ENCODE measurements around the gene STAU1.
"Not testable (repeated sequence)": the region's sequence is repeated elsewhere in the genome, so short reads cannot be mapped to it uniquely, and the experiment has no call there.

STAU1 gene

DNA sequence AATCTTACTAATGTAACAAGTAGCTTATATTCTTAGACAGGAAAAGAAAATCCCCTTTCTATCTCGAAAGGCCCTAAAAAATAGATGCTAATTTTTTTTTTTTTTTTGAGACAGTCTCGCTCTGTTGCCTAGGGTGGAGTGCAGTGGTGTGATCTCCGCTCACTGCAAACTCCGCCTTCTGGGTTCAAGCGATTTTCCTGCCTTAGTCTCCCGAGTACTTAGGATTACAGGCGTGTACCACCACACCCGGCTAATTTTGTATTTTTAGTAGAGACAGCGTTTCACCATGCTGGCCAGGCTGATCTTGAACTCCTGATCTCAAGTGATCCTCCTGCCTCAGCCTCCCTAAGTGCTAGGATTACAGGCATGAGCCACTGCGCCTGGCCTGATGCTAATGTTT is 19.3 kb downstream of the STAU1 start:
- peaks cover 42% of the 10 kb centered on the region for H3K36me3 Mint-ChIP-seq (ENCODE audit: insufficient read depth)
- peaks cover 19 to 53% of the 10 kb centered on the region in 2 donors for H3K4me1 Mint-ChIP-seq (ENCODE audit: low read depth in 2 of 2)

DNA sequence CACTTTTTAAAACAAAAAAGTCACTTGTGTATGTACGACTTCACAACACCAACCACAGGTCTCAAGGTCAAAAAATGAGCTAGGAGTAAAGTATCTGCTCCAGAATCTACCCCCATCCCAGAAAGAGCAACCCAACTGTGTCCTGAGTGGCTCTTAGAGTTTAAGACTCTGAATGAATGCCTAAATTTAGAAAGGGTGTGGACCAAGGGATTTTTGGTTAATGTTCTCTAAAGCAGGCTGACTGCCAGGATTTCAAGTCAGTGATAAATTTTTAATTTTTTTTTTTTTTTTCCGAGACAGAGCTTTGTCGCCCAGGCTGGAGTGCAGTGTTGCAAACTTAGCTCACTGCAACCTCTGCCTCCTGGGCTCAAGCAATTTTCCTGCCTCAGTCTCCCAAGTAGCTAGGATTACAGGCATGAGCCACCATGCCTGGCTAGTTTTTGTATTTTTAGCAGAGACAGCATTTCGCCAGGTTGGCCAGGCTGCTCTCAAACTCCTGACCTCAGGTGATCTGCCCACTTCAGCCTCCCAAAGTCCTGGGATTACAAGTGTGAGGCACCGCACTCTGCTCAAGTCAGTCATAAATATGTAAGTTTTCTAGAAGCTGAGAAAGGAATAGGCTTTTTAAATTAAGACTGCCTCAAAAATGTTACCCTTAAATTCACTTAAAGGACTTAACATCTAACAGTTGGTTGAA is 20.2 kb downstream of the STAU1 start:
- peaks cover 19 to 53% of the 10 kb centered on the region in 2 donors for H3K4me1 Mint-ChIP-seq (ENCODE audit: low read depth in 2 of 2)
- DNase-seq, result no peak
- H3K36me3 Mint-ChIP-seq (ENCODE audit: insufficient read depth), result peaks cover 44% of the 10 kb centered on the region
- H3K27ac Mint-ChIP-seq, result peak overlapping the region; percentile 30 to 86
- no peak overlapping the region for H3K4me3 Mint-ChIP-seq
- H3K27me3 Mint-ChIP-seq, result no peaks in the 10 kb centered on the region
- ATAC-seq (replicated peaks), result no peak
- no peaks in the 10 kb centered on the region for H3K9me3 Mint-ChIP-seq

More for the DNA sequence above, 19.3 kb downstream of the STAU1 start:
- not testable (repeated sequence) for H3K27me3 Mint-ChIP-seq; H3K4me3 Mint-ChIP-seq; DNase-seq; ATAC-seq (replicated peaks); H3K9me3 Mint-ChIP-seq
- H3K27ac Mint-ChIP-seq, result peak overlapping the region in 1 of 2 donors; percentile 35

DNA sequence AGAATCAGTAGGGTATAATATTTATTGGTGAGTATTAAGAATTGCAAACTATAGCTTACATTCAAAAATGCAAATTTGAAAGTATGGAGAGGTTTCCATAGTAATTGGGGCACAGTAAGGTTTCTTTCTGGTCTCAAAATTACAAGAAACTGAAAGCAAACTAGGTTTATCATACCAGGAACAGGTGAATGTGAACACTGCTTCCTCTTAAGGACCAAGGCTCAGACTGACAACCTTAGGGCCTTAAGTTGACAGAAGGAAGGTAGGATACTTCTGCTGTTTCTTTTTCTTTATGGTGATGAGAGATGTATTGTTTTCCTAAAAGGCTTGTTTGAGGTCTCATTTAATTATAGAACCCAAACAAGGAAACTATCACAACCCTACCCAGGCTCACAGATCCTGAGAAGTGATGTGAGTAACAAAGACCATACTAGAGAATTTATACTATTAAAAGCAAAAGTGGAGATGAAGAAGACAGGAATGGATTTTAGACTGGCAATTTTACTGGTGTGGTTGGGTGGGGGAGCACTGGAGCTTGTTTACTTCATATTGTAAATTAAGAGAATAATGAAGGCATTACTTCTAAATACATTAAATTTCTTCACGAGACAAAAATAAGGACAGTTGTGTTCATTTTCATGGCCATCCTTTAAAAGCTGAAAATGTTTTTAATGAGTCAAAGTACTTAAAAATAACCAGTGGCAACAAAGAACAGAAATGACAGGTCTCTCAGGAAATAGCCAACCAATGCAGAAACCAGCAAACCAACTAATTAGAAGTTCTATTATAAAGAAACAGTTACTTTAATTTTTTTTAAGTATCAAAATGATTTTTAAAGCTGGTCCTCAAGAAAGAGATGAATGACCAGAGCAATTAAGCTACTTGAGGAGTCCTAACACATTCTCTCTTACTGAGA is 21.3 kb downstream of the STAU1 start:
- H3K27ac Mint-ChIP-seq, result peak overlapping the region; percentile 59 to 86
- no peaks in the 10 kb centered on the region for H3K9me3 Mint-ChIP-seq
- H3K4me3 Mint-ChIP-seq, result peak overlapping the region; percentile 27 to 54
- no peaks in the 10 kb centered on the region for H3K27me3 Mint-ChIP-seq
- H3K4me1 Mint-ChIP-seq (ENCODE audit: low read depth in 2 of 2), result peaks cover 20 to 45% of the 10 kb centered on the region in 2 donors
- no peak for DNase-seq
- peak; percentile 51 for ATAC-seq (replicated peaks)
- H3K36me3 Mint-ChIP-seq (ENCODE audit: insufficient read depth), result peaks cover 47% of the 10 kb centered on the region

DNA sequence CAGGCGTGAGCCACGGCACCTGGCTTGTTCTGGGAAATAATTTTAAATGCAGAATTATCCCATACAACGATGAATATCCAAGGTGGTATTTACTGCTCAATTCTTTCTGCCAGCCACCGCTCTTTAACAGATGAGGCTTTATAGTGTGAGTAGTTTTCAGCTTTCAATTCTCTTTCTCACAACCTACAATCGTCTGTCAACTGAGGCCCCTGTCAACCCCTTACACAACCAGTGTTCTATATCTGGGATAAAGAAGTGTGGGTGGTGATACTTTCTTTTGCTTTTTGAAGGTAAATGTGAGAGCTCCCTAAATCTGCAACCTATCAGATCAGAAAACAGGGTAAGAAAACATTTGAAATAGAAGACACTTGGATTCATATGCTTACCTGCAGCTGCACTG is 22.5 kb downstream of the STAU1 start:
- Mint-ChIP-seq H3K4me3 (no peak overlapping the region), H3K27ac (peak overlapping the region; percentile 59 to 86), H3K9me3 (no peaks in the 10 kb centered on the region), H3K27me3 (no peaks in the 10 kb centered on the region), H3K36me3 (ENCODE audit: insufficient read depth) (peaks cover 36% of the 10 kb centered on the region), H3K4me1 (ENCODE audit: low read depth in 2 of 2) (peaks cover 23 to 42% of the 10 kb centered on the region in 2 donors)
- ATAC-seq (replicated peaks) (no peak), DNase-seq (no peak)

DNA sequence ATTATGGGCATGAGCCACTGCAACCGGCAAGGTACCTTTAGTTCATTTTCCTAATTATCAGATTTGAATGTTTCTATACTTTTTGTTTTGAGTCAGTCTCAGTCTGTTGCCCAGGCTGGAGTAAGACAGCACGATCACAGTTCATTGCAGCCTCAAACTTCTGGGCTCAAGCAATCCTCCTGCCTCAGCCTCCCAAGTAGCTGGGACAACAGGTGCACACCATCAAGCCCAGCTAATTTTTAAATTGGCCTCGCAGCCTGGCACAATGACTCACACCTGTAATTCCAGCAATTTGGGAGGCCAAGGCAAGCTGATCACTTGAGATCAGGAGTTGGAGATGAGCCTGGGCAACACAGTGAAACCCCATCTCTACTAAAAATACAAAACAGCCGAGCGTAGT is 24.4 kb downstream of the STAU1 start:
- Mint-ChIP-seq H3K9me3 (no peaks in the 10 kb centered on the region), H3K4me3 (no peak overlapping the region), H3K4me1 (ENCODE audit: low read depth in 2 of 2) (peaks cover 20 to 34% of the 10 kb centered on the region in 2 donors), H3K36me3 (ENCODE audit: insufficient read depth) (peaks cover 37% of the 10 kb centered on the region), H3K27me3 (no peaks in the 10 kb centered on the region), H3K27ac (peak overlapping the region in 1 of 2 donors; percentile 54)
- no peak for ATAC-seq (replicated peaks)
- DNase-seq, result no peak

DNA sequence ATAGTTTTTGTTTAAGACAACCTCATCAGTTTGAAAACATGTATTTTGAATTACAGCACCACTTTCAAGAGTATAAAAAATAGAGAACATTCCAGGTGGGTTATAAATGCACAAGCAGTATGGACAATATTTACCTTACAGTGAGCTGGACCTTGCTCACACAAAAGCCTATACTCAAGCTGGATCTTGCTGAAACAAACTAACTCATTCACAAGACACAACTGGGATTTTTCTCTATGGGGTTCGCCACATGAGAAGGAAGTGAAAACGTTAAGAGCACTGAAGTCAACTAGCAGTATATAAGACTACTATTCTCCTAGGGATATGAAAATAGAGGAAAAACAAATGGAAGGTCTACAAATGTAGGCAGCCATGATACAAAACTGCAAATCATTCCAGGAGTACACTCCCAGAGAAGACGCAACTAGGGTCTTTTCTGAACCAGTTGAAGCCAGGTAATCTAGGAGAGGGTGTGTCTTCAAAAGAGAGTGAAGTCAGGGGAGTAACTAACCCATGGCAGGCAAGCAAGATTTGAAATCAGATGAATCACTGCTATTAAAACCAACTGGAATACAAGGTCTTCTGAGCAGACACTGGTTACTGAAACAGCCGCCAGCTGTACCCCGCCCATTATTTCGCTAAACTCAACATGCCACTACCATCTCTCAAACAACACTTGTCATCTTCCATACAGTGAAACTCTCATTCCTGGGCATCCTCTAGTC is 26.5 kb downstream of the STAU1 start:
- Mint-ChIP-seq H3K27me3 (no peaks in the 10 kb centered on the region), H3K9me3 (no peaks in the 10 kb centered on the region), H3K27ac (peak overlapping the region in 1 of 2 donors; percentile 51), H3K36me3 (ENCODE audit: insufficient read depth) (peaks cover 42% of the 10 kb centered on the region), H3K4me1 (ENCODE audit: low read depth in 2 of 2) (peaks cover 13 to 21% of the 10 kb centered on the region in 2 donors), H3K4me3 (no peak overlapping the region)
- ATAC-seq (replicated peaks) (no peak), DNase-seq (no peak)

DNA sequence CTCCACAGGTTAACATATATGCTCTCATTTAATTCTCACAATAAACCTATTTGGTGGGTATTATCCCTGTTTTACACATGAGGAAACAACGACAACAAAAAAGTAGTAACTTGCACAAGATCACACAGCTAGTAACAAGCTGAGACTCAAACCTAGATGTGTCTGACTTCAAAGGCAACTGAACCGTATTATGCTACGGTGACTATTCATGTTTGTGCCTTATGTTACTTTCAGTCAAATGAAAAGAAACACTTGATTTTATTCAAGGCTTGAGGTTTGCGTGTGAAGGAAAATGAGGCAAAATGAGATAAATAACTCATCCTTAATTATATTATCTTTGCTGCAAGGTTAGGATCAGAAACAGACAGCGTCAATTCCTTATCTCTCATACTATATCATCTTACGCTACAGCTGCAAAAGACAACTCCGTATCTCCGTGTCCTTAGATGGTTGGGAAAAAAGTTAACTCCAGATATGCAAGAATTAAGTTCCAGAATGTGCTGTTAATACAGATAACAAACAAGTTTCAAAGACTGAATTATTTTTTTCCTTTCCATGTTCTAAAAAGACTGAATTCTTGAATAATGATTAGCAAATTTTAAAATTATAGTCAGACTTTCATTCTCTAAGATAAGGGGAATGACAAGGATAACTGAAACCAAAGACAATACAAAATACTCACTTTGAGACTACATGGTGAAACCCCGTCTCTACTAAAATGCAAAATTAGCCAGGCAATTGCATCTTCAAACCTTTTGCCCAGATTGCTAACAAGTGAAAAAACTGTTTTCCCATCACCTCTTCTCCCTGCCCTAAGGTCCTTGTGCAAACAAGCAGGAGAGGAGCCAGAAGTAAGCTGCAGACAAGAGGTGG is 27.8 kb downstream of the STAU1 start:
- Mint-ChIP-seq H3K27me3 (no peaks in the 10 kb centered on the region), H3K9me3 (no peaks in the 10 kb centered on the region), H3K27ac (peak overlapping the region; percentile 25 to 51), H3K4me3 (no peak overlapping the region), H3K4me1 (ENCODE audit: low read depth in 2 of 2) (peaks cover 6 to 10% of the 10 kb centered on the region in 2 donors), H3K36me3 (ENCODE audit: insufficient read depth) (peaks cover 37% of the 10 kb centered on the region)
- ATAC-seq (replicated peaks) (no peak), DNase-seq (no peak)

DNA sequence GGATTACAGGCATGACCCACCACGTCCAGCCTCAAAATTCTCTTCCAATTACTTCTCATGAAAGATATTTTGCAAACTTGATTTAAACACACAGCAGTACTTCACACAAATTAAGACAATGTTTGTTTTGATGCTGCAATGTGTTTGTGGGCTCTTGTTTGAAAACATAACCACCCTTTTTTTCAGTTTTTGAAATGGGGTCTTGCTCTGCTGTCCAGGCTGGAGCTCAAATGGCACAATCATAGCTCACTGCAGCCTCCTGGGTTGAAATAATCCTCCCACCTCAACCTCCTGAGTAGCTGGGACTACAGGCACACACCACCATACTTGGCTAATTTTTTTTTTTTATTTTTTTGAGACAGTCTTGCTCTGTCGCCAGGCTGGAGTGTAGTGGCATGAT is 31.0 kb downstream of the STAU1 start:
- H3K4me3 Mint-ChIP-seq, result no peak overlapping the region
- no peak for ATAC-seq (replicated peaks)
- no peak for DNase-seq
- H3K4me1 Mint-ChIP-seq (ENCODE audit: low read depth in 2 of 2), result peaks cover 8 to 10% of the 10 kb centered on the region in 2 donors
- H3K27ac Mint-ChIP-seq, result peak overlapping the region in 1 of 2 donors; percentile 71
- H3K9me3 Mint-ChIP-seq, result no peaks in the 10 kb centered on the region
- no peaks in the 10 kb centered on the region for H3K27me3 Mint-ChIP-seq
- peaks cover 37% of the 10 kb centered on the region for H3K36me3 Mint-ChIP-seq (ENCODE audit: insufficient read depth)

DNA sequence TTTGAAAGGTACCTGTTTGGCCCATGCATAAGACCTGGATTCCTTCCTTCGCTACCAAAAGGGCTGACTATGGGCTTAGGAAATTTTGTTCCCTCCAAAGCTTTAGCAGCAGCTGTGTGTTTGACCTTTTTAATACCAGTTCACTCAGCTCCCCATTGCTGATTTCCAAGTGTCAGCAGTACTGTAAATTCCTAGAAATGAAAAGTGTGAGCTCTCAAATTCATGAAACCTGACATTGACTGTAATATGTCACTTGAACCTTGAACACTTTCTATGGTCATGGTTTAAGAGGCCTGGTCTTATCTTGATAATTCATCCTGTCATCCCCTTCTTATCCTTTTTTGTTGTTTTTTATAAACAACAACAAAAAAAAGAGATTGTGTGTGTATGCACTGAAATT is 31.7 kb downstream of the STAU1 start:
- Mint-ChIP-seq H3K27me3 (no peaks in the 10 kb centered on the region), H3K4me3 (no peak overlapping the region), H3K27ac (no peak overlapping the region), H3K36me3 (ENCODE audit: insufficient read depth) (peaks cover 42% of the 10 kb centered on the region), H3K4me1 (ENCODE audit: low read depth in 2 of 2) (peaks cover 6 to 8% of the 10 kb centered on the region in 2 donors), H3K9me3 (no peaks in the 10 kb centered on the region)
- no peak for ATAC-seq (replicated peaks)
- DNase-seq, result no peak

DNA sequence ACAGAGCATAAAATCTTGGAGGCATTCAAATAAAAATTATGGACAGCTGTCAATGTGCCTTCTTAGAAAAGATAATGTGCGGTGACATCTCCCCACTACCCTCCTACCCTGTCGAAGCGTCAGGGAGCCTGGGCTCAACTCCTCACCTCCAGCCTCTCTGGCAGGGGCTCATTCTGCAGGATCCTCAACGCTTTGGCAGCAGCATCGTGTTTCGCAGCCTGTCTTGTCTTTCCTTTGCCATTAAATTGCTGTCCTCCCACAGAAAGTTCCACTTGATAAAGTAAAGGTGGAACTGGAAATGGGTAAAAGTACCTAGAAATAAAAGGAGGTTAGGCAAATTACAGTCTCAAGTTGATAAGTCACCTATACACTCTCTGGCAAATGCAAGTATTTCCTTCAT is 36.7 kb downstream of the STAU1 start:
- H3K9me3 Mint-ChIP-seq, result no peaks in the 10 kb centered on the region
- ATAC-seq (replicated peaks) (no peak), DNase-seq (no peak)
- H3K4me3 Mint-ChIP-seq, result no peak overlapping the region
- no peaks in the 10 kb centered on the region for H3K27me3 Mint-ChIP-seq
- H3K36me3 Mint-ChIP-seq (ENCODE audit: insufficient read depth), result peaks cover 77% of the 10 kb centered on the region
- no peak overlapping the region for H3K27ac Mint-ChIP-seq
- H3K4me1 Mint-ChIP-seq (ENCODE audit: low read depth in 2 of 2), result peaks cover 0 to 11% of the 10 kb centered on the region in 2 donors

DNA sequence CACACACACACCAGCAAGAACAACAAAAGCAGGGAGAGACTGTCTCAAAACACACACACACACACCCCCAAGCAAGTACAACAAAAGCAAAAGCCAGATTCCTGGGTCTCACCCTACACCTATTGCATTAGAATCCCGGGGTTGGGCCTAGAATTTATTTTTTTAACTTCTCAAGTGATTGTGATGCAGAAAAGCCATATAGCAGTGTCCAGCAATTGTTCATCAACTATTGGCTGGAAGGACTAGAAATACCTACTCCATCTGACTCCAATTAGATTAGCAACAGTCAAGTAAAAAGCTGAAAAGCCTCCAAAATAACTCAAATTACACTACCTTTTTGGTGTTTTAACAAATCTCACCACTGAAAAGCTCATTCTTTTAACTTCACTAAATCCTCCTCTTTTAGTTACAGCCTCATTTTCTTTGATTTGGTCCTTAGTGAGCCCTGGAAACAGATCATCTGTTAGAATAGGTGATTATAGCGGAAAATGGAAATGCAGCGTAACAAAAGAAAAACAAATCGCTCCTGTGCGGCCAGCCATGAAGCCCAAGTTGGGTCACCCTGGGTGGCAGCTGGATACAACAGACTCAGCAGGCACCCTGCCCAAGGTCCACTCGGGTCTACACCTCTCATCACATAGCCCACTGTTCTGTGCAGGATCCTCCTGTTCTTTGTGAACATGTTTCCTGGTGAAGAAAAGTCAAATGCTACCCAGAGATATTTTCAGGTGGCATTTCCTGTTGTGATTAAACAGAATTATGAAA is 38.7 kb downstream of the STAU1 start:
- Mint-ChIP-seq H3K9me3 (no peaks in the 10 kb centered on the region), H3K27ac (peak overlapping the region in 1 of 2 donors; percentile 61), H3K27me3 (no peaks in the 10 kb centered on the region), H3K4me3 (no peak overlapping the region), H3K36me3 (ENCODE audit: insufficient read depth) (peaks cover 85% of the 10 kb centered on the region), H3K4me1 (ENCODE audit: low read depth in 2 of 2) (peaks cover 0 to 7% of the 10 kb centered on the region in 2 donors)
- ATAC-seq (replicated peaks), result no peak
- DNase-seq, result no peak

DNA sequence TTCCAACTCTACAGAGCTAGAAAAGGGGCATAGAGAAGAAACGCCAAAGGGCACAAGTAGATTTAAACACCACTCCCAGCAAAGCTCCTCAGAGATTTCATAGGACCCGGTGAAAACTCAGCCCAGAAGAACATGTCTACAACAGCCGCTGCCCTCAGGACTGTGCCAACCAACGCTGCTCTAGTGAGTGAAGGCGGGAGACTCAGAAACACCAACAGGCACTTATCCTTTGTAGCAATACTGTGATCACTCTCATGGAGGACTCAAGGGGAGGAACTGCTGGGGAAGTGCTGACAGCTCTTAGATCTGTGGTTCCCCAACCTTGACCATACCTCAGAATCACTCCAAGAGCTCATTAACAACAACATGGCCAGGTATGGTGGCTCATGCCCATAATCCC is 39.5 kb downstream of the STAU1 start:
- Mint-ChIP-seq H3K4me1 (ENCODE audit: low read depth in 2 of 2) (peaks cover 3 to 12% of the 10 kb centered on the region in 2 donors), H3K9me3 (no peaks in the 10 kb centered on the region), H3K27me3 (no peaks in the 10 kb centered on the region), H3K4me3 (no peak overlapping the region), H3K27ac (peak overlapping the region; percentile 61 to 71), H3K36me3 (ENCODE audit: insufficient read depth) (peaks cover 91% of the 10 kb centered on the region)
- DNase-seq, result no peak
- no peak for ATAC-seq (replicated peaks)
